Smooth muscle cell (in vitro differentiated cells): Measurements from ENCODE around the gene CLASP1. TPM values are rescaled to one million over a fixed set of nuclear protein-coding genes. Genes with fewer than 3 reads are reported as not detected.

ENCODE experiments used
- DNase-seq: peaks from one replicate; lab custom pipeline; 2025; ENCODE audit not compliant: unreplicated experiment; lab: John Stamatoyannopoulos, UW
- H2AFZ ChIP-seq: fragments of 200-600 bp; sonication (generic); 2 replicates; pipeline ENCODE4 v1.6.0; 2016; ENCODE audit warnings: antibody characterized with exemption, low read depth, mild to moderate bottlenecking
- H3F3A ChIP-seq: fragments of 200-600 bp; sonication (generic); 2 replicates; pipeline ENCODE4 v1.6.0; 2017; ENCODE audit warnings: antibody characterized with exemption, low read depth
- H3K27ac ChIP-seq: fragments of 200-600 bp; sonication (generic); 2 replicates; pipeline ENCODE4 v1.5.1; 2016; ENCODE audit warnings: low read depth, mild to moderate bottlenecking
- H3K27me3 ChIP-seq: fragments of 200-600 bp; sonication (generic); 2 replicates; pipeline ENCODE4 v1.6.1; 2016; ENCODE audit warnings: low read depth, mild to moderate bottlenecking
- H3K36me3 ChIP-seq: fragments of 200-600 bp; sonication (generic); 2 replicates; pipeline ENCODE4 v1.5.1; 2016; ENCODE audit warnings: low read depth
- H3K4me1 ChIP-seq: fragments of 200-600 bp; sonication (generic); 2 replicates; pipeline ENCODE4 v1.5.1; 2016; ENCODE audit warnings: low read depth
- H3K4me2 ChIP-seq: fragments of 200-600 bp; sonication (generic); 2 replicates; pipeline ENCODE4 v1.6.0; 2016; ENCODE audit warnings: mild to moderate bottlenecking
- H3K4me3 ChIP-seq: fragments of 200-600 bp; sonication (generic); 2 replicates; pipeline ENCODE4 v1.5.1; 2016; ENCODE audit warnings: mild to moderate bottlenecking
- H3K79me2 ChIP-seq: fragments of 200-600 bp; sonication (generic); 2 replicates; pipeline ENCODE4 v1.6.0; 2016; ENCODE audit warnings: low read depth, mild to moderate bottlenecking
- H3K9ac ChIP-seq: fragments of 200-600 bp; sonication (generic); 2 replicates; pipeline ENCODE4 v1.6.0; 2016; ENCODE audit warnings: low read depth
- H3K9me3 ChIP-seq: fragments of 200-600 bp; sonication (generic); replicated peaks from 2 replicates; pipeline ENCODE4 v1.5.1; 2016; ENCODE audit warnings: low read depth
- H4K20me1 ChIP-seq: fragments of 200-600 bp; sonication (generic); 2 replicates; pipeline ENCODE4 v1.6.0; 2016; ENCODE audit warnings: low read depth
- CTCF ChIP-seq: fragments of 200-600 bp; sonication (generic); IDR thresholded peaks from 2 replicates; pipeline ENCODE4 v1.5.1; 2017; ENCODE audit warnings: borderline replicate concordance, mild to moderate bottlenecking, antibody characterized with exemption; ENCODE audit not compliant: insufficient read depth, poor library complexity, severe bottlenecking
- WGBS: methylation state at CpG from one replicate; pipeline ENCODE4 v1.1.7; 2016; ENCODE audit warnings: low lambda C conversion rate; 5-methylcytosine and 5-hydroxymethylcytosine counted together
- polyA plus RNA-seq: library from polyadenylated mRNA; unstranded; fragments of >200 nt; fragmentation: Nextera tagmentation; extraction: Ambion mirVana; gene quantifications from 2 replicates; pipeline ENCODE4 v1.2.1, GENCODE V29; 2016
- total RNA-seq: library from RNA; depleted of rRNA; stranded (reverse); fragments of >200 nt; gene quantifications from 2 replicates; pipeline ENCODE4 v1.2.3, GENCODE V29; 2014

Gene CLASP1
- total and polyA plus RNA-seq, 2 experiments from 2014 or later = 15.0 to 33.8 TPM

GRCh38 chr2:121550669-121551068 lies 98.6 kb downstream of the CLASP1 start:
- H3K9me3 ChIP-seq = no peaks in the 10 kb centered on the region
- no peaks in the 10 kb centered on the region for H3K4me1 ChIP-seq
- H3F3A ChIP-seq = no peaks in the 10 kb centered on the region
- TF ChIP-seq CTCF = no peak
- no peaks in the 10 kb centered on the region for H3K36me3 ChIP-seq
- H3K4me2 ChIP-seq = no peak overlapping the region
- H3K79me2 ChIP-seq = peaks cover 61% of the 10 kb centered on the region
- H4K20me1 ChIP-seq = peaks cover 98% of the 10 kb centered on the region
- no peak overlapping the region for H3K9ac ChIP-seq
- H3K27me3 ChIP-seq = no peaks in the 10 kb centered on the region
- 94% methylated on average over 2 of the region's 2 CpGs for WGBS
- H3K27ac ChIP-seq = no peak overlapping the region
- H3K4me3 ChIP-seq = no peak overlapping the region
- DNase-seq = no peak
- no peak overlapping the region for H2AFZ ChIP-seq

GRCh38 chr2:121547646-121548045 lies 101.6 kb downstream of the CLASP1 start:
- no peak overlapping the region for H3K4me3 ChIP-seq
- H3K9ac ChIP-seq = no peak overlapping the region
- H3K4me1 ChIP-seq = peaks cover 10% of the 10 kb centered on the region
- no peaks in the 10 kb centered on the region for H3F3A ChIP-seq
- no peak overlapping the region for H3K27ac ChIP-seq
- 96% methylated on average over 5 of the region's 5 CpGs for WGBS
- DNase-seq = no peak
- H3K9me3 ChIP-seq = no peaks in the 10 kb centered on the region
- no peak for TF ChIP-seq CTCF
- peaks cover 70% of the 10 kb centered on the region for H3K79me2 ChIP-seq
- H3K36me3 ChIP-seq = no peaks in the 10 kb centered on the region
- H4K20me1 ChIP-seq = peaks cover 98% of the 10 kb centered on the region
- no peak overlapping the region for H2AFZ ChIP-seq
- H3K27me3 ChIP-seq = no peaks in the 10 kb centered on the region
- no peak overlapping the region for H3K4me2 ChIP-seq

GRCh38 chr2:121545913-121546312 lies 103.3 kb downstream of the CLASP1 start:
- Histone ChIP-seq H4K20me1 (peaks cover 98% of the 10 kb centered on the region), H3K4me1 (peaks cover 10% of the 10 kb centered on the region), H3K27ac (no peak overlapping the region), H3K4me3 (no peak overlapping the region), H3K4me2 (no peak overlapping the region), H3K27me3 (no peaks in the 10 kb centered on the region), H3K9ac (no peak overlapping the region), H3K79me2 (peaks cover 55% of the 10 kb centered on the region), H3F3A (no peaks in the 10 kb centered on the region), H3K9me3 (no peaks in the 10 kb centered on the region), H2AFZ (no peak overlapping the region), H3K36me3 (no peaks in the 10 kb centered on the region)
- 94% methylated on average over 2 of the region's 2 CpGs for WGBS
- no peak for DNase-seq
- TF ChIP-seq CTCF = no peak

GRCh38 chr2:121545257-121545656 lies 104.0 kb downstream of the CLASP1 start:
- DNase-seq = no peak
- Histone ChIP-seq H3K27ac (no peak overlapping the region), H3K36me3 (no peaks in the 10 kb centered on the region), H2AFZ (no peak overlapping the region), H3K9ac (no peak overlapping the region), H4K20me1 (peaks cover 98% of the 10 kb centered on the region), H3K79me2 (peaks cover 49% of the 10 kb centered on the region), H3K27me3 (no peaks in the 10 kb centered on the region), H3K4me2 (no peak overlapping the region), H3K4me1 (peaks cover 10% of the 10 kb centered on the region), H3K4me3 (no peak overlapping the region), H3K9me3 (no peaks in the 10 kb centered on the region), H3F3A (no peaks in the 10 kb centered on the region)
- 93% methylated on average over 7 of the region's 7 CpGs for WGBS
- TF ChIP-seq CTCF = no peak
